GM12891 (cell line): ENCODE data around the gene SHMT1.
"Not testable (repeated sequence)": the region's sequence is repeated elsewhere in the genome, so short reads cannot be mapped to it uniquely, and the experiment has no call there.

ENCODE experiments used
- DNase-seq: peaks from one replicate; pipeline ENCODE4 v3.0.0; 2011; ENCODE audit warnings: low spot score; ENCODE audit not compliant: insufficient read length
- FAIRE-seq: peaks from 2 replicates; lab custom pipeline; 2011; peaks lifted over from hg19 to GRCh38; lab: Jason Lieb, UNC
- PAX5 ChIP-seq: IDR thresholded peaks from 2 replicates; pipeline ENCODE4 v1.6.1; 2011; ENCODE audit warnings: low read length, moderate library complexity, mild to moderate bottlenecking; ENCODE audit not compliant: insufficient read depth, severe bottlenecking
- POLR2A ChIP-seq: IDR thresholded peaks from 2 replicates; pipeline ENCODE4 v1.6.1; 2011; ENCODE audit warnings: low read depth, low read length, control low read depth
- POLR2AphosphoS5 ChIP-seq: IDR thresholded peaks from 2 replicates; pipeline ENCODE4 v1.6.1; 2011; ENCODE audit warnings: low read depth, low read length, control low read depth
- POU2F2 ChIP-seq: IDR thresholded peaks from 2 replicates; pipeline ENCODE4 v1.6.1; 2011; ENCODE audit warnings: low read depth, mild to moderate bottlenecking, control low read depth, low read length, moderate library complexity
- SPI1 ChIP-seq: IDR thresholded peaks from 2 replicates; pipeline ENCODE4 v1.6.1; 2011; ENCODE audit warnings: low read depth, low read length, control low read depth
- TAF1 ChIP-seq: IDR thresholded peaks from 2 replicates; pipeline ENCODE4 v1.6.1; 2011; ENCODE audit warnings: low read depth, low read length, control low read depth

Gene SHMT1

GRCh38 chr17:18382441-18383078, 19.2 kb upstream of the SHMT1 start:
- no peak for FAIRE-seq

DNA sequence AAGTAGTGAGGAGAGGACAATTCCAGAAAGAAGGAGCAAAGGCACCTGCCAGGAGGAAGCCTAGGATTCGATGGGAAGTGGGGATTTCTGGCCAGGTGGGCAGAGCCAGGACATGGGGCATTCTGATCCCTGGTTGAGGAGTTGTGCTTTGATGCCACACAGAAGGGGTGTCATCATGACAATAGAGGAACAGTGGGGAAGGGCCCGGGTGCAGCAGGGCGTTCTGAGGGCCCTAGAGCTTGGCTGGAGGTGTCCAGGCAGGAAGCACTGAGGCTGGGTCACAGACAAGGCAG, 18.5 kb upstream of the SHMT1 start:
- FAIRE-seq = peak; percentile 28
- TF ChIP-seq POLR2AphosphoS5 = no peak
- TF ChIP-seq SPI1 = no peak
- TF ChIP-seq POLR2A = no peak
- TF ChIP-seq POU2F2 = no peak
- no peak for TF ChIP-seq PAX5
- no peak for TF ChIP-seq TAF1
- DNase-seq = no peak

More at GRCh38 chr17:18382441-18383078, 19.2 kb upstream of the SHMT1 start:
- TF ChIP-seq TAF1 = no peak
- TF ChIP-seq SPI1 = no peak
- no peak for TF ChIP-seq POLR2A
- TF ChIP-seq PAX5 = no peak
- TF ChIP-seq POU2F2 = no peak
- no peak for TF ChIP-seq POLR2AphosphoS5
- DNase-seq = no peak

DNA sequence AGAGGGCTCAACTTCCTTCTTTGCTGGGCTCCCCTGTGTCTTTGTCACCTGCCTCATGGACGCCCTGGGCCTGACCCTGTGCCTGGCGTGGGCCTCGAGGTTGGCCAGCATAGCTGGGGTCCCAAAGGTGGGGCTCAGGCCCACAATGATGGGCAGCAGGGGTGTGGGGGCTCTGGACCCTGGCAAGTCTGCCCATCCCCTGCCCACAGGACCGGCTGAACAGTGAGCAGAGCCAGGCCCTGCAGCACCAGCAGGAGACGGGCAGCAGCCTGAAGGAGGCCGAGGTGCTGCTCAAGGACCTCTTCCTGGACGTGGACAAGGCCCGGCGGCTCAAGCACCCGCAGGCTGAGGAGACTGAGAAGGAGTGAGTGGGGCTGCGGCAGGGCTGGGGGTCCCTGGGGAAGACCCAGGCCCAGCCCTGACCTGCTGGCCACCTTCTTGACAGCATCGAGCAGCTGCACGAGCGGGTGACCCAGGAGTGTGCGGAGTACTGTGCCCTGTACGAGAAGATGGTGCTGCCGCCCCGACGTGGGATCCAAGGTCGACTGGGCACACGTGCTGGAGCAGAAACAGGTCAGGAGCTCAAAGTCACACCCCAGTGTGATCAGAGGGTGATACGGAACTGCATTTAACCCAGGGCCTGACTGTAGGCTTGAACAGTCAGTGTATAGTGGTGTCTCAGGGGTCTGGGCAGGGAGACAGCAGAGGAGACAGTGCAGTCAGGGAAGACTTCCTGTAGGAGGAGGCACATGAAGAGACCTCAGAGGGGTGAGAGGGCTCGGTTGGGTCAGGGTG, 18.0 kb upstream of the SHMT1 start:
- FAIRE-seq = no peak
- DNase-seq = no peak
- TF ChIP-seq POLR2A (no peak), PAX5 (no peak), TAF1 (no peak), POU2F2 (no peak), SPI1 (no peak), POLR2AphosphoS5 (no peak)

DNA sequence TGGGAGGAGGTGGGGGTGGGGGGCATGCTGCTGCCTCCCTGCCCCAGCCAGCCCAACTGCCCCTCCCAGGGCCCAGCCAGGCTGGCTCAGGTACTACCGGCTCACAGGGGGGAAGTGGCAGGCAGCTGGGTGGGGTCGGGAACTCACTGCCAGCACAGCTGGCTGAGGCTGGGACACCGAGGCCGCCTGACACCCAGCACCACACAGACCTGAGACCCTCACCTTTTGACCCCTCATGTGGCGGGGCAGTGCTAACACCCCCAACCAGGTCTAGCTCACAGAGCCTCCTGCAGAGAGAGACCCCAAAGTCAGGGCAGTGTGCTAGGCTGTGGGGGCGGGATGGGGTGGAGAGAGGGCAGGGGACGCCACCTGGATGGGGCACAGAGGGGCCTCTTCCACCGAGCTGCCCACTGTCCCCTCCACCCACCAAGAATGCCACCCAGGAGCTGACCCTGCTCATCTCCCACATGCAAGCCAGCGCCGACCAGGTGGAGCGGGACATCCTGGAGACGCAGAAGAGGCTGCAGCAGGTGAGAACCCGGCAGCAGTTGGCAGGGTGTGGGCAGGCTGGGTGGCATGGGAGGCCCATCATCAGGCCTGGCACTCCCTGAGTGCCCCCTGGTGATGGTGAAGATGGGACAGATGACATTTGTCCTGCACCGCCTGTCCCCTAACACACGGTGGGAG, 17.3 kb upstream of the SHMT1 start:
- TF ChIP-seq SPI1 (no peak), POLR2AphosphoS5 (no peak), POU2F2 (no peak), PAX5 (no peak), POLR2A (no peak), TAF1 (no peak)
- FAIRE-seq (no peak), DNase-seq (no peak)

- DNase-seq (no peak), FAIRE-seq (no peak)
- TF ChIP-seq POLR2A (no peak), POU2F2 (no peak), TAF1 (no peak), PAX5 (no peak), SPI1 (no peak), POLR2AphosphoS5 (no peak)
Measured at GRCh38 chr17:18379246-18380146, 16.1 kb upstream of the SHMT1 start.

DNA sequence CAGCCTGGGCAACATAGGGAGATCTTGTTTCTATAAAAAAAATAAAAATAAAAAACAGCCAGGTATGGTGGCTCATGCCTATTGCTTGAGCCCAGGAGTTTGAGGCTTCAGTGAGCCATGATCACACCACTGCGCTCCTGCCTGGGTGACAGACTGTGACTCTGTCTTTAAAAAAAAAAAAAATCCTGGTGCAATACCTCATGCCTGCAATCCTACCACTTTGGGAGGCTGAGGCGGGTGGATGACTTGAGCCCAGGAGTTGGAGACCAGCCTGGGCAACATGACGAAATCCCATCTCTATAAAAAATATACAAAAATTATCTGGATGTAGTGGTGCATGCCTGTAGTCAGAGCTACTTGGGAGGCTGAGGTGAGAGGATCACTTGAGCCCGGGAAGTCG, 15.3 kb upstream of the SHMT1 start:
- DNase-seq, FAIRE-seq: not testable (repeated sequence)

DNA sequence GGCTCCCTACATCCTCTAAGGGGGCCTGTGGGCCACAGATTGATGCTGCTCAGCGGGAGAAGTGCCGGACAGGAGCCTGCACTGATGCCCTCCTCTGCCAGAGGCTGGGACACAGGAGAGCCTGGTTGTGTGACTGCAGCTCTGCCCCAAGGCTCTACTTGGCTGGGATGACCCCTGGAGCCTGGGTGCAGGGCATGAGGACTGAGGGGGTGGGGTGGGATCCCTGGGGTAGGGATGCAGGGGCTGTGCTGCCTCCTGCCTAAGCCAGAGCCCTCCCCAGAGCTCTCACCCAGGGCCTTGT, 14.8 kb upstream of the SHMT1 start:
- FAIRE-seq (no peak), DNase-seq (no peak)
- TF ChIP-seq POU2F2 (no peak), POLR2A (no peak), SPI1 (no peak), PAX5 (no peak), TAF1 (no peak), POLR2AphosphoS5 (no peak)

- TF ChIP-seq PAX5 (no peak), POU2F2 (no peak)
- FAIRE-seq (peak; percentile 55), DNase-seq (no peak)
Measured at GRCh38 chr17:18377437-18378204, 14.3 kb upstream of the SHMT1 start, which contains the start of gene EVPLL. EVPLL (plus strand) TSS chr17:18377778; CDS start chr17:18380938, 3,160 bp downstream.

GRCh38 chr17:18374216-18374615, 10.9 kb upstream of the SHMT1 start:
- no peak for FAIRE-seq
- TF ChIP-seq POLR2AphosphoS5 (no peak), TAF1 (no peak), SPI1 (no peak), PAX5 (no peak), POU2F2 (no peak)
- DNase-seq = no peak

DNA sequence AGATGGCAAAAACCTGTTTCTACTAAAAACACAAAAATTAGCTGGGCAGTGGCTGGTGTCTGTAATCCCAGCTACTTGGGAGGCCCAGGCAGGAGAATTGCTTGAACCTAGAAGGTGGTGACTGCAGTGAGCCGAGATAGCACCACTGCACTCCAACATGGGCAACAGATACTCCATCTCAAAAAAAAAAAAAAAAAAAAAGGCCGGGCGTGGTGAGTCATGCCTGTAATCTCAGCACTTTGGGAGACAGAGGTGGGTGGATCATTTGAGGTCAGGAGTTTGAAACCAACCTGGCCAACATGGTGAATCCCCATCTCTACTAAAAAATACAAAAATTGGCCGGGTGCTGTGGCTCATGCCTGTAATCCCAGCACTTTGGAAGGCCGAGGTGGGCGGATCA, 9.8 kb upstream of the SHMT1 start:
- DNase-seq, FAIRE-seq: not testable (repeated sequence)
